GM18519 (cell line): Measurements from ENCODE around the gene PELI2.

ENCODE experiments used
- ATAC-seq: cut with Tn5 transposase; IDR thresholded peaks from one replicate; pipeline ENCODE4 v1.9.1; 2021; ENCODE audit warnings: mild to moderate bottlenecking, moderate library complexity; ENCODE audit not compliant: unreplicated experiment, low FRiP score

Gene PELI2

GRCh38 chr14:56198438-56198837, 80.2 kb downstream of the PELI2 start:
- ATAC-seq = no peak

GRCh38 chr14:56199095-56199981, 81.1 kb downstream of the PELI2 start:
- peak; percentile 51 for ATAC-seq

- ATAC-seq = peak; percentile 53
Observed at GRCh38 chr14:56199982-56200577, 81.9 kb downstream of the PELI2 start.

- ATAC-seq = peak; percentile 42
Observed at GRCh38 chr14:56202256-56202655, 84.0 kb downstream of the PELI2 start.

GRCh38 chr14:56205881-56206280, 87.7 kb downstream of the PELI2 start:
- ATAC-seq = no peak

GRCh38 chr14:56206596-56206995, 88.4 kb downstream of the PELI2 start:
- ATAC-seq = no peak

GRCh38 chr14:56207626-56208292, 89.5 kb downstream of the PELI2 start:
- ATAC-seq = no peak

GRCh38 chr14:56208520-56208919, 90.3 kb downstream of the PELI2 start:
- no peak for ATAC-seq

- ATAC-seq = no peak
Observed at GRCh38 chr14:56210571-56210970, 92.4 kb downstream of the PELI2 start.

- no peak for ATAC-seq
Observed at GRCh38 chr14:56211084-56211483, 92.9 kb downstream of the PELI2 start.

GRCh38 chr14:56211844-56212243, 93.6 kb downstream of the PELI2 start:
- ATAC-seq = no peak

GRCh38 chr14:56212521-56212920, 94.3 kb downstream of the PELI2 start:
- no peak for ATAC-seq

GRCh38 chr14:56213306-56213705, 95.1 kb downstream of the PELI2 start:
- ATAC-seq = no peak

- no peak for ATAC-seq
Observed at GRCh38 chr14:56215180-56215579, 97.0 kb downstream of the PELI2 start.

- ATAC-seq = no peak
Observed at GRCh38 chr14:56216626-56217379, 98.6 kb downstream of the PELI2 start.

GRCh38 chr14:56217380-56218045, 99.3 kb downstream of the PELI2 start:
- ATAC-seq = no peak

GRCh38 chr14:56219666-56220413, 101.6 kb downstream of the PELI2 start:
- no peak for ATAC-seq

- no peak for ATAC-seq
Observed at GRCh38 chr14:56221382-56222128, 103.3 kb downstream of the PELI2 start.

- no peak for ATAC-seq
Observed at GRCh38 chr14:56224229-56224628, 106.0 kb downstream of the PELI2 start.
